Vagina (tissue), 2 donors: ENCODE data around the gene DCST1. TPM values are rescaled to one million over a fixed set of nuclear protein-coding genes. Genes with fewer than 3 reads are reported as not detected.

Source experiments
- DNase-seq, 2 donors: peaks; one replicate each; pipeline ENCODE4 v3.0.0-alpha.2; 2017; ENCODE audit errors: extremely low spot score in 2 of 2
- H3K27ac ChIP-seq: fragments of 200-600 bp; sonication (generic); one replicate; pipeline ENCODE4 v1.5.1; 2019
- H3K27me3 ChIP-seq: fragments of 200-600 bp; sonication (generic); one replicate; pipeline ENCODE4 v1.5.1; 2019
- H3K36me3 ChIP-seq, 2 donors: fragments of 200-600 bp; sonication (generic); one replicate each; pipeline ENCODE4 v1.5.1; 2017 to 2019
- H3K4me1 ChIP-seq: fragments of 200-600 bp; sonication (generic); one replicate; pipeline ENCODE4 v1.5.1; 2019
- H3K4me3 ChIP-seq, 2 donors: fragments of 200-600 bp; sonication (generic); 1 replicate in 1 of 2; 2 replicates in 1 of 2; pipeline ENCODE4 v1.5.1; 2016 to 2019
- H3K9me3 ChIP-seq: fragments of 200-600 bp; sonication (generic); one replicate; pipeline ENCODE4 v1.5.1; 2019
- CTCF ChIP-seq, 3 experiments: fragments of 450-650 bp in 2 of 3; fragments of 200-600 bp in 1 of 3; sonication (generic) in 1 of 3; IDR thresholded peaks; one replicate each; pipeline ENCODE4 v1.5.1; 2017 to 2019; ENCODE audit warnings: antibody characterized with exemption in 3 of 3, mild to moderate bottlenecking in 2 of 3, moderate library complexity in 2 of 3
- POLR2A ChIP-seq, 2 donors: fragments of 450-650 bp; IDR thresholded peaks; one replicate each; pipeline ENCODE4 v1.6.1; 2017; ENCODE audit warnings: antibody characterized with exemption in 2 of 2, mild to moderate bottlenecking in 2 of 2, moderate library complexity in 2 of 2
- POLR2AphosphoS5 ChIP-seq, 2 donors: sonication (generic); formaldehyde crosslinking; IDR thresholded peaks; one replicate each; pipeline ENCODE4 v1.9.0; 2017; ENCODE audit warnings: antibody characterized with exemption in 2 of 2, mild to moderate bottlenecking in 2 of 2, low read depth in 1 of 2; ENCODE audit not compliant: insufficient read depth in 1 of 2
- intact Hi-C: fragments of 100-400 bp; cut with DNase I; formaldehyde crosslinking; loops from one replicate; pipeline ENCODE4 v1.15.1; 2023
- total RNA-seq: library from RNA; depleted of rRNA; stranded (reverse); fragments of >200 nt; gene quantifications from one replicate; pipeline ENCODE4 v1.2.3, GENCODE V29; 2016

The DCST1 gene
- total RNA-seq, 1 donor from 2014 or later = not detected

- H3K4me1 ChIP-seq = peaks cover 87% of the 10 kb centered on the region
- H3K27me3 ChIP-seq = no peaks in the 10 kb centered on the region
- intact Hi-C loops = no loop called here
- H3K9me3 ChIP-seq = no peaks in the 10 kb centered on the region
- peak overlapping the region; percentile 99 for H3K27ac ChIP-seq
- no peaks in the 10 kb centered on the region for H3K36me3 ChIP-seq
- no peak for DNase-seq
- H3K4me3 ChIP-seq = peak overlapping the region in 1 of 2 donors; percentile 42
- TF ChIP-seq POLR2A (IDR thresholded peaks at IDR 0.05) (no peak), POLR2AphosphoS5 (IDR thresholded peaks at IDR 0.05; ENCODE audit: insufficient read depth in 1 of 2, low read depth in 1 of 2) (no peak), CTCF (IDR thresholded peaks at IDR 0.05) (no peak)
Measured at GRCh38 chr1:155007251-155007828, 26.3 kb upstream of the DCST1 start.

- Histone ChIP-seq H3K27me3 (no peaks in the 10 kb centered on the region), H3K4me3 (peak overlapping the region; percentile 29 to 42), H3K9me3 (no peaks in the 10 kb centered on the region), H3K27ac (peak overlapping the region; percentile 99), H3K36me3 (no peaks in the 10 kb centered on the region), H3K4me1 (peaks cover 96% of the 10 kb centered on the region)
- TF ChIP-seq POLR2AphosphoS5 (IDR thresholded peaks at IDR 0.05; ENCODE audit: insufficient read depth in 1 of 2, low read depth in 1 of 2) (peak in 1 of 2 donors; percentile 28), POLR2A (IDR thresholded peaks at IDR 0.05) (no peak), CTCF (IDR thresholded peaks at IDR 0.05) (no peak)
- DNase-seq = no peak
- intact Hi-C loops = no loop called here
Measured at GRCh38 chr1:155008015-155008941, 25.3 kb upstream of the DCST1 start.

GRCh38 chr1:155009221-155009711, 24.4 kb upstream of the DCST1 start:
- TF ChIP-seq CTCF (IDR thresholded peaks at IDR 0.05) (no peak), POLR2A (IDR thresholded peaks at IDR 0.05) (no peak), POLR2AphosphoS5 (IDR thresholded peaks at IDR 0.05; ENCODE audit: insufficient read depth in 1 of 2, low read depth in 1 of 2) (no peak)
- no peaks in the 10 kb centered on the region for H3K27me3 ChIP-seq
- peak overlapping the region; percentile 99 for H3K27ac ChIP-seq
- intact Hi-C loops = no loop called here
- H3K4me3 ChIP-seq = peak overlapping the region; percentile 29 to 42
- no peak for DNase-seq
- peaks cover 93% of the 10 kb centered on the region for H3K4me1 ChIP-seq
- H3K36me3 ChIP-seq = peaks cover 0 to 1% of the 10 kb centered on the region in 2 donors
- no peaks in the 10 kb centered on the region for H3K9me3 ChIP-seq

GRCh38 chr1:155009742-155010141, 23.9 kb upstream of the DCST1 start:
- Histone ChIP-seq H3K9me3 (no peaks in the 10 kb centered on the region), H3K4me1 (peaks cover 90% of the 10 kb centered on the region), H3K27me3 (no peaks in the 10 kb centered on the region), H3K27ac (peak overlapping the region; percentile 99), H3K36me3 (peaks cover 0 to 6% of the 10 kb centered on the region in 2 donors), H3K4me3 (peak overlapping the region; percentile 29 to 42)
- intact Hi-C loops = no loop called here
- DNase-seq = no peak
- no peak for TF ChIP-seq POLR2A (IDR thresholded peaks at IDR 0.05)

GRCh38 chr1:155010211-155010918, 23.3 kb upstream of the DCST1 start:
- peaks cover 0 to 12% of the 10 kb centered on the region in 2 donors for H3K36me3 ChIP-seq
- DNase-seq = no peak
- no peak for TF ChIP-seq POLR2A (IDR thresholded peaks at IDR 0.05)
- TF ChIP-seq CTCF (IDR thresholded peaks at IDR 0.05) = no peak
- TF ChIP-seq POLR2AphosphoS5 (IDR thresholded peaks at IDR 0.05; ENCODE audit: insufficient read depth in 1 of 2, low read depth in 1 of 2) = no peak
- no peaks in the 10 kb centered on the region for H3K27me3 ChIP-seq
- intact Hi-C loops = no loop called here
- H3K4me1 ChIP-seq = peaks cover 90% of the 10 kb centered on the region
- H3K27ac ChIP-seq = peak overlapping the region; percentile 99
- no peaks in the 10 kb centered on the region for H3K9me3 ChIP-seq
- peak overlapping the region in 1 of 2 donors; percentile 42 for H3K4me3 ChIP-seq
